Hepatocyte (in vitro differentiated cells): Measurements from ENCODE around the gene LTB4R. TPM values are rescaled to one million over a fixed set of nuclear protein-coding genes. Genes with fewer than 3 reads are reported as not detected.

Experiments
- DNase-seq: peaks from one replicate; pipeline ENCODE4 v3.0.0-alpha.2; 2016; ENCODE audit warnings: low spot score
- H2AFZ ChIP-seq: fragments of 200-600 bp; sonication (generic); 2 replicates; pipeline ENCODE4 v1.6.0; 2016; ENCODE audit warnings: antibody characterized with exemption, mild to moderate bottlenecking
- H3K27ac ChIP-seq: fragments of 200-600 bp; sonication (generic); 2 replicates; pipeline ENCODE4 v1.5.1; 2016; ENCODE audit warnings: mild to moderate bottlenecking
- H3K27me3 ChIP-seq: fragments of 200-600 bp; sonication (generic); 2 replicates; pipeline ENCODE4 v1.6.1; 2016
- H3K36me3 ChIP-seq: fragments of 200-600 bp; sonication (generic); replicated peaks from 2 replicates; pipeline ENCODE4 v1.5.1; 2016; ENCODE audit warnings: low read depth; ENCODE audit not compliant: insufficient read depth
- H3K4me1 ChIP-seq: fragments of 200-600 bp; sonication (generic); 2 replicates; pipeline ENCODE4 v1.5.1; 2016; ENCODE audit warnings: mild to moderate bottlenecking, moderate library complexity; ENCODE audit not compliant: insufficient read depth
- H3K4me2 ChIP-seq: fragments of 200-600 bp; sonication (generic); 2 replicates; pipeline ENCODE4 v1.6.0; 2016
- H3K4me3 ChIP-seq: fragments of 200-600 bp; sonication (generic); 2 replicates; pipeline ENCODE4 v1.5.1; 2016; ENCODE audit warnings: mild to moderate bottlenecking
- H3K79me2 ChIP-seq: fragments of 200-600 bp; sonication (generic); 2 replicates; pipeline ENCODE4 v1.6.0; 2017; ENCODE audit warnings: mild to moderate bottlenecking
- H3K9me2 ChIP-seq: fragments of 200-600 bp; sonication (generic); replicated peaks from 2 replicates; pipeline ENCODE4 v1.6.0; 2017; ENCODE audit warnings: mild to moderate bottlenecking; ENCODE audit not compliant: insufficient read depth
- H3K9me3 ChIP-seq: fragments of 200-600 bp; sonication (generic); 2 replicates; pipeline ENCODE4 v1.5.1; 2016; ENCODE audit warnings: low read depth, mild to moderate bottlenecking
- H4K20me1 ChIP-seq: fragments of 200-600 bp; sonication (generic); 2 replicates; pipeline ENCODE4 v1.6.0; 2016; ENCODE audit warnings: mild to moderate bottlenecking; ENCODE audit not compliant: insufficient read depth, poor library complexity, severe bottlenecking
- EZH2 ChIP-seq: fragments of 200-600 bp; sonication (generic); IDR thresholded peaks from 2 replicates; pipeline ENCODE4 v1.6.1; 2016; ENCODE audit warnings: antibody characterized with exemption, mild to moderate bottlenecking, borderline replicate concordance
- EZH2phosphoT487 ChIP-seq: fragments of 200-600 bp; sonication (generic); IDR thresholded peaks from one replicate; pipeline ENCODE4 v1.6.1; 2018; ENCODE audit warnings: antibody characterized with exemption, mild to moderate bottlenecking, low read depth, moderate library complexity; ENCODE audit not compliant: unreplicated experiment, severe bottlenecking
- WGBS: methylation state at CpG from one replicate; pipeline ENCODE4 v1.1.6; 2016; ENCODE audit warnings: low lambda C conversion rate; ENCODE audit errors: missing lambda C conversion rate; 5-methylcytosine and 5-hydroxymethylcytosine counted together
- polyA plus RNA-seq: library from polyadenylated mRNA; unstranded; fragments of >200 nt; fragmentation: Nextera tagmentation; extraction: Ambion mirVana; gene quantifications from 2 replicates; pipeline ENCODE4 v1.2.1, GENCODE V29; 2016
- total RNA-seq: library from RNA; depleted of rRNA; stranded (reverse); fragments of >200 nt; gene quantifications from 2 replicates; pipeline ENCODE4 v1.2.3, GENCODE V29; 2014
- TF ChIP-seq, protein P1 (sequence below): fragments of 200-600 bp; sonication (generic); IDR thresholded peaks from 2 replicates; pipeline ENCODE4 v1.5.1; 2016; ENCODE audit warnings: antibody characterized with exemption, mild to moderate bottlenecking; ENCODE audit not compliant: poor library complexity

The LTB4R gene
- total and polyA plus RNA-seq, 2 experiments from 2014 or later: 3.6 to 5.1 TPM

GRCh38 chr14:24310265-24310645 is 1.0 kb upstream of the LTB4R start:
- Histone ChIP-seq H2AFZ (no peak overlapping the region), H3K9me3 (no peaks in the 10 kb centered on the region), H3K27me3 (no peaks in the 10 kb centered on the region), H4K20me1 (no peaks in the 10 kb centered on the region), H3K4me3 (no peak overlapping the region), H3K27ac (no peak overlapping the region), H3K9me2 (no peaks in the 10 kb centered on the region), H3K4me2 (no peak overlapping the region), H3K36me3 (no peaks in the 10 kb centered on the region), H3K79me2 (peaks cover 2% of the 10 kb centered on the region), H3K4me1 (peaks cover 5% of the 10 kb centered on the region)
- TF ChIP-seq EZH2phosphoT487 (no peak), EZH2 (no peak)
- TF ChIP-seq, protein P1, sequence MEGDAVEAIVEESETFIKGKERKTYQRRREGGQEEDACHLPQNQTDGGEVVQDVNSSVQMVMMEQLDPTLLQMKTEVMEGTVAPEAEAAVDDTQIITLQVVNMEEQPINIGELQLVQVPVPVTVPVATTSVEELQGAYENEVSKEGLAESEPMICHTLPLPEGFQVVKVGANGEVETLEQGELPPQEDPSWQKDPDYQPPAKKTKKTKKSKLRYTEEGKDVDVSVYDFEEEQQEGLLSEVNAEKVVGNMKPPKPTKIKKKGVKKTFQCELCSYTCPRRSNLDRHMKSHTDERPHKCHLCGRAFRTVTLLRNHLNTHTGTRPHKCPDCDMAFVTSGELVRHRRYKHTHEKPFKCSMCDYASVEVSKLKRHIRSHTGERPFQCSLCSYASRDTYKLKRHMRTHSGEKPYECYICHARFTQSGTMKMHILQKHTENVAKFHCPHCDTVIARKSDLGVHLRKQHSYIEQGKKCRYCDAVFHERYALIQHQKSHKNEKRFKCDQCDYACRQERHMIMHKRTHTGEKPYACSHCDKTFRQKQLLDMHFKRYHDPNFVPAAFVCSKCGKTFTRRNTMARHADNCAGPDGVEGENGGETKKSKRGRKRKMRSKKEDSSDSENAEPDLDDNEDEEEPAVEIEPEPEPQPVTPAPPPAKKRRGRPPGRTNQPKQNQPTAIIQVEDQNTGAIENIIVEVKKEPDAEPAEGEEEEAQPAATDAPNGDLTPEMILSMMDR: no peak
- WGBS: 94% methylated on average over 5 of the region's 5 CpGs
- no peak for DNase-seq

DNA sequence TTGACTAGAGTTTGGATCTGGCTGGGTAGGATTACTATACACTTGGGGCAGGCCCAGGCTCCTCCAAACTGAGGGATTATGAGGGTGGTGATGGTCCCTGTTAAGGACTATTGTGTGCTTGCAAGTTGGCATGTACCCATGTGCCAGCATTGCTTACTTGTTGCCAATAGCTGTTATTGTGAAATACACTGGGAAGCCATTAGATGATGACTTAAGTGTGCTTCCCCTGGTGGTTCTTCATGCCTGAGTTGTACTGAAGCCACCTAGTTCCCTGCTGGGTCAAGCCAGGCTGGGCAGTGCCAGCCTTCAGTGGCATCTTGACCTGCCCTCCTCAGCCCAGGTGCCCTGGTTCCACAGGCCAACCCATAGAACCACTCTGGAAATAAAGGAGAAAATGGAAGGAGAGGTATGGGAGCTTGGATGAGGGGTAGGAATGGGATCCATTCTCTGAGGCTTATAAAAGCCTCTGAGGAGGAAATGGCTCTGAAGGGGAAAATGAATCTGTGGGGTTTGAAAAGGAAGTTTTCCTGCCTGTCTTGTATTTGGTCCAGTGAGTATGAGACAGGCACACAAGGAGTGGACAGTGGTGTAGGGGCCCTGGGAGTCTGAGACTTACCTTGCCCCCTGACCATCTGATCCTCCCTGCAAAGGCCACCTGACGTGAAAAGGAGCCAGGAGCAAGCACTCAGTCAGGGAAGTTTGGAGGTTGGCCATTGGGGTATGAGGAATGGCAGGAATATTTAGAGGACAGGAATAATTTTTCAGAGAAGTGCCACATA is 724 bp downstream of the LTB4R start:
- Histone ChIP-seq H3K4me3 (no peak overlapping the region), H4K20me1 (no peaks in the 10 kb centered on the region), H2AFZ (no peak overlapping the region), H3K4me2 (no peak overlapping the region), H3K27me3 (no peaks in the 10 kb centered on the region), H3K9me2 (no peaks in the 10 kb centered on the region), H3K36me3 (no peaks in the 10 kb centered on the region), H3K4me1 (peaks cover 5% of the 10 kb centered on the region), H3K79me2 (no peaks in the 10 kb centered on the region), H3K27ac (no peak overlapping the region), H3K9me3 (no peaks in the 10 kb centered on the region)
- no peak for DNase-seq
- 91% methylated on average over 1 of the region's 1 CpG for WGBS
- TF ChIP-seq, protein P1: no peak
- no peak for TF ChIP-seq EZH2phosphoT487
- TF ChIP-seq EZH2: no peak

DNA sequence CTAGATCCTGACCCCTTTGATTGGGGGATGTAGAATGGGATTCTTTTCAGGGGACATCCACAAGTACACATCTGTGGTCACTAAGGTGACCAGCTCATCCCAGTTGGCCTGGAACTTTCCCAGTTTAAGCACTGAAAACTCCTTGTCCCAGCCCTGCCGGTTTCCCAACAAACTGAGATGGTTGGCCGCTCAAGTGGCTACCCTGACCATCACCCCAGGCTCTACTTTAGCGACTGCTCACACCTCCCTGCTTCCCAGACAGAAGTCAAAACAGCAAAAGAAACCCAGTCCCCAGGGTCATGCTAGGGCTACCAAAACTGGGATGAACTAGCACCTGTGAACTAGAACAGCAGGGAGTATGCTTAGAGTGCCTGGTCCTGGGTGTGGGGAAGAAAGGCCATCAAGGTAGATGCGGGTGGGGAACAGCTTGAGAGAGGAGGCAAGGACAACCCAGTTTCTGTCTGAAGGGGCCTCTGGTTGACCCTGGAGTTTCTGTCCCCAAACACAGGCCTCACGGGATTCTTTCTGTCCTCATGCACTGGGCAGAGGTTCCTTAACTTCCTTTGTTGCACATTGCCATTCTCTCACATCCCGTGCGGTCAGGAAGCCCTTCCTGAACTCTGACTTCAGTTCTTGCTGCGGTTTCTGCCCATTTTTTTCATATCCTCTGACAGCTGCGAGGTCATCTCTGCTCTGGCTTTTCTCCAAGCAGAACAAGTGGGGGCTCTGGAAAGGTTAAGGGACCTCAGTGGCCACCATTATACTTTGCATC is 1.6 kb downstream of the LTB4R start:
- WGBS: 90% methylated on average over 9 of the region's 9 CpGs
- TF ChIP-seq EZH2phosphoT487 (no peak), EZH2 (no peak)
- TF ChIP-seq, protein P1: no peak
- no peak overlapping the region for H2AFZ ChIP-seq
- no peak overlapping the region for H3K4me3 ChIP-seq
- no peak for DNase-seq
- H3K9me2 ChIP-seq: no peaks in the 10 kb centered on the region
- no peaks in the 10 kb centered on the region for H4K20me1 ChIP-seq
- H3K79me2 ChIP-seq: no peaks in the 10 kb centered on the region
- no peak overlapping the region for H3K27ac ChIP-seq
- no peaks in the 10 kb centered on the region for H3K9me3 ChIP-seq
- H3K4me1 ChIP-seq: peaks cover 5% of the 10 kb centered on the region
- no peak overlapping the region for H3K4me2 ChIP-seq
- no peaks in the 10 kb centered on the region for H3K36me3 ChIP-seq
- H3K27me3 ChIP-seq: no peaks in the 10 kb centered on the region
